Upper lobe of left lung (tissue), 6 donors: ENCODE results near the gene KIAA1217. TPM values are rescaled to one million over a fixed set of nuclear protein-coding genes. Genes with fewer than 3 reads are reported as not detected.

Source experiments
- ATAC-seq, 2 donors: fragments of 200-7000 bp; cut with Tn5 transposase; one replicate each; pipeline ENCODE4 v1.9.1; 2022; ENCODE audit warnings: mild to moderate bottlenecking in 2 of 2, moderate library complexity in 2 of 2; ENCODE audit not compliant: low FRiP score in 2 of 2
- DNase-seq, 2 donors: peaks; one replicate each; pipeline ENCODE4 v3.0.0-alpha.2; 2019 to 2020
- H3K27ac ChIP-seq, 4 donors: fragments of 200-600 bp; sonication (generic); one replicate each; pipeline ENCODE4 v1.5.1; 2016 to 2019
- H3K27me3 ChIP-seq, 4 donors: fragments of 200-600 bp; sonication (generic); one replicate each; pipeline ENCODE4 v1.5.1; 2017 to 2019
- H3K36me3 ChIP-seq, 4 donors: fragments of 200-600 bp; sonication (generic); one replicate each; pipeline ENCODE4 v1.5.1; 2016 to 2019
- H3K4me1 ChIP-seq, 4 donors: fragments of 200-600 bp; sonication (generic); one replicate each; pipeline ENCODE4 v1.5.1; 2018 to 2019
- H3K4me3 ChIP-seq, 4 donors: fragments of 200-600 bp; sonication (generic); one replicate each; pipeline ENCODE4 v1.5.1; 2017 to 2019; ENCODE audit warnings: mild to moderate bottlenecking in 2 of 4, moderate library complexity in 1 of 4
- H3K9me3 ChIP-seq, 4 donors: fragments of 200-600 bp; sonication (generic); one replicate each; pipeline ENCODE4 v1.5.1; 2018 to 2019
- CTCF ChIP-seq, 6 experiments: fragments of 450-650 bp in 4 of 6; fragments of 200-600 bp in 2 of 6; sonication (generic) in 2 of 6; IDR thresholded peaks; one replicate each; pipeline ENCODE4 v1.5.1; 2016 to 2019; ENCODE audit warnings: antibody characterized with exemption in 6 of 6
- EP300 ChIP-seq, 4 donors: sonication (generic); formaldehyde crosslinking; IDR thresholded peaks; one replicate each; pipeline ENCODE4 v1.5.1; 2017; ENCODE audit warnings: antibody characterized with exemption in 4 of 4, control low read depth in 2 of 4
- POLR2A ChIP-seq, 4 donors: fragments of 450-650 bp; IDR thresholded peaks; one replicate each; pipeline ENCODE4 v1.5.1; 2016 to 2017; ENCODE audit warnings: antibody characterized with exemption in 4 of 4, mild to moderate bottlenecking in 2 of 4
- POLR2AphosphoS5 ChIP-seq, 2 donors: sonication (generic); formaldehyde crosslinking; IDR thresholded peaks; one replicate each; pipeline ENCODE4 v1.5.1; 2017; ENCODE audit warnings: antibody characterized with exemption in 2 of 2
- WGBS, 2 donors: methylation state at CpG; one replicate each; pipeline ENCODE4 v1.1.5; 2017 to 2018; 5-methylcytosine and 5-hydroxymethylcytosine counted together
- total RNA-seq, 6 donors: library from RNA; depleted of rRNA in 4 of 6; stranded (reverse); fragments of >200 nt in 4 of 6; gene quantifications; one replicate each; pipeline versions ENCODE4 v1.1.0 to v1.2.1, GENCODE V29; 2016 to 2021
- donor health status: DM: no; HTN: no; CAD: no; lungs with moderate emphysema.
- donor health status: DM: no; HTN: yes; CAD: no; lungs with severe emphysema.

KIAA1217 gene
- total RNA-seq, 6 donors from 2014 or later, result 18.4 to 109 (median 41.0) TPM

GRCh38 chr10:24406809-24407483 is 198.0 kb downstream of the KIAA1217 start:
- no peaks in the 10 kb centered on the region for H3K27me3 ChIP-seq
- H3K27ac ChIP-seq, result no peak overlapping the region
- 83 to 92% methylated on average over 7 to 12 of the region's 12 CpGs for WGBS, 2 donors
- H3K4me1 ChIP-seq, result peaks cover 0 to 6% (median 0%) of the 10 kb centered on the region in 4 donors
- H3K36me3 ChIP-seq, result no peaks in the 10 kb centered on the region
- no peak for TF ChIP-seq POLR2AphosphoS5 (IDR thresholded peaks at IDR 0.05)
- no peak for TF ChIP-seq CTCF (IDR thresholded peaks at IDR 0.05)
- TF ChIP-seq POLR2A (IDR thresholded peaks at IDR 0.05), result no peak
- no peak for TF ChIP-seq EP300 (IDR thresholded peaks at IDR 0.05)
- H3K9me3 ChIP-seq, result no peaks in the 10 kb centered on the region
- H3K4me3 ChIP-seq, result no peak overlapping the region
- DNase-seq (peak in 1 of 2 donors; percentile 10), ATAC-seq (no peak)

- Histone ChIP-seq H3K9me3 (no peaks in the 10 kb centered on the region), H3K27ac (no peak overlapping the region), H3K4me3 (no peak overlapping the region), H3K36me3 (no peaks in the 10 kb centered on the region), H3K27me3 (no peaks in the 10 kb centered on the region), H3K4me1 (peaks cover 0 to 6% (median 0%) of the 10 kb centered on the region in 4 donors)
- ATAC-seq (no peak), DNase-seq (no peak)
- no peak for TF ChIP-seq POLR2A (IDR thresholded peaks at IDR 0.05)
- no peak for TF ChIP-seq POLR2AphosphoS5 (IDR thresholded peaks at IDR 0.05)
- TF ChIP-seq EP300 (IDR thresholded peaks at IDR 0.05), result no peak
Observed at GRCh38 chr10:24407928-24408327, 199.0 kb downstream of the KIAA1217 start.

- WGBS, 2 donors, result 94 to 96% methylated on average over 2 of the region's 2 CpGs
- Histone ChIP-seq H3K27ac (no peak overlapping the region), H3K4me1 (peaks cover 0 to 6% (median 0%) of the 10 kb centered on the region in 4 donors), H3K4me3 (no peak overlapping the region), H3K36me3 (no peaks in the 10 kb centered on the region), H3K9me3 (no peaks in the 10 kb centered on the region), H3K27me3 (no peaks in the 10 kb centered on the region)
- DNase-seq, result no peak
- TF ChIP-seq POLR2AphosphoS5 (IDR thresholded peaks at IDR 0.05), result no peak
- no peak for TF ChIP-seq POLR2A (IDR thresholded peaks at IDR 0.05)
- TF ChIP-seq EP300 (IDR thresholded peaks at IDR 0.05), result no peak
- TF ChIP-seq CTCF (IDR thresholded peaks at IDR 0.05), result no peak
- ATAC-seq, result no peak
Observed at GRCh38 chr10:24408365-24408764, 199.4 kb downstream of the KIAA1217 start.

DNA sequence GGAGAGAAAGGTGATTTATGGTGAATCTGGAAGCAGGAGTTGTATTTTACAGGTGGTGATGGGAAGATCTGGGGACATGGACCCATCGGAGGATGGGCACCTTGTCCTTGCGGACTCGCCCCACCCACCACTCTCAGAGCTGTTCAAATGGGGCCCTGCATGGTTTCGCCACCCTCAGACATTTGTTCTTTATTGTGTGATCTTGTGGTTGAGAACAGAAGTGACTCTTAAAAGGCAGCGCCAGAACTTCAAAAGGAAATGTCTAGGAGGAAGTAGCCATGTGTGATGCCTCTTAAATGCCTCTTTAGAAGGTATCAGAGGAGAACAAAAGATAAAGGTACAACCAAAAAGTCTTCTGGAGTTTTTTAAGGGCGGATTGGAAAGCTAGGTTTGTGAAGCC is 205.7 kb downstream of the KIAA1217 start:
- Histone ChIP-seq H3K4me1 (peaks cover 5 to 24% (median 13%) of the 10 kb centered on the region in 4 donors), H3K27ac (peak overlapping the region in 2 of 4 donors; percentile 56 to 77), H3K36me3 (no peaks in the 10 kb centered on the region), H3K4me3 (no peak overlapping the region), H3K9me3 (no peaks in the 10 kb centered on the region), H3K27me3 (no peaks in the 10 kb centered on the region)
- WGBS, 2 donors, result 56 to 62% methylated on average over 6 of the region's 6 CpGs
- TF ChIP-seq POLR2AphosphoS5 (IDR thresholded peaks at IDR 0.05), result peak in 1 of 2 donors; percentile 7
- TF ChIP-seq CTCF (IDR thresholded peaks at IDR 0.05), result no peak
- peak in 1 of 4 donors; percentile 60 for TF ChIP-seq EP300 (IDR thresholded peaks at IDR 0.05)
- TF ChIP-seq POLR2A (IDR thresholded peaks at IDR 0.05), result no peak
- ATAC-seq, result peak in 1 of 2 donors; percentile 34
- DNase-seq, result peak in 1 of 2 donors; percentile 60

- no peak overlapping the region for H3K4me3 ChIP-seq
- peak; percentile 82 to 95 for ATAC-seq
- no peaks in the 10 kb centered on the region for H3K27me3 ChIP-seq
- peaks cover 5 to 24% (median 13%) of the 10 kb centered on the region in 4 donors for H3K4me1 ChIP-seq
- peak; percentile 15 to 77 for DNase-seq
- no peaks in the 10 kb centered on the region for H3K9me3 ChIP-seq
- peak overlapping the region; percentile 41 to 79 (median 66) for H3K27ac ChIP-seq
- TF ChIP-seq EP300 (IDR thresholded peaks at IDR 0.05) (peak in 1 of 4 donors; percentile 55), POLR2AphosphoS5 (IDR thresholded peaks at IDR 0.05) (peak in 1 of 2 donors; percentile 67), POLR2A (IDR thresholded peaks at IDR 0.05) (no peak)
- H3K36me3 ChIP-seq, result no peaks in the 10 kb centered on the region
- 47 to 51% methylated on average over 4 to 5 of the region's 5 CpGs for WGBS, 2 donors
Observed at GRCh38 chr10:24415455-24416125, 206.7 kb downstream of the KIAA1217 start.
